GM15510 (cell line): ENCODE data around the gene RBM42.

Experiments
- POLR2A ChIP-seq: IDR thresholded peaks from 3 replicates; pipeline ENCODE4 v1.6.1; 2011; ENCODE audit warnings: borderline replicate concordance; ENCODE audit not compliant: insufficient read length; ENCODE audit errors: extremely low read depth

RBM42 gene

GRCh38 chr19:35643255-35644205 lies 14.7 kb downstream of the RBM42 start:
- peak; percentile 96 for TF ChIP-seq POLR2A

- peak; percentile 40 for TF ChIP-seq POLR2A
These were observed 15.6 kb downstream of the RBM42 start for GRCh38 chr19:35644206-35644986.

GRCh38 chr19:35644987-35645679 lies 16.3 kb downstream of the RBM42 start:
- no peak for TF ChIP-seq POLR2A

GRCh38 chr19:35645680-35646511 lies 17.1 kb downstream of the RBM42 start:
- TF ChIP-seq POLR2A: no peak

GRCh38 chr19:35648017-35648961 lies 19.5 kb downstream of the RBM42 start, which contains the start of gene COX6B1:
COX6B1 (plus strand) TSS chr19:35648323; CDS start chr19:35651244, 2,921 bp downstream.
- peak; percentile 86 for TF ChIP-seq POLR2A

GRCh38 chr19:35650581-35650980 lies 21.7 kb downstream of the RBM42 start:
- no peak for TF ChIP-seq POLR2A

- no peak for TF ChIP-seq POLR2A
These were observed 26.8 kb downstream of the RBM42 start for GRCh38 chr19:35655600-35655999.

- TF ChIP-seq POLR2A: no peak
These were observed 27.9 kb downstream of the RBM42 start for GRCh38 chr19:35656700-35657099.

- TF ChIP-seq POLR2A: no peak
These were observed 29.3 kb downstream of the RBM42 start for GRCh38 chr19:35657904-35658700.

GRCh38 chr19:35661995-35662340 lies 33.1 kb downstream of the RBM42 start:
- no peak for TF ChIP-seq POLR2A

GRCh38 chr19:35663981-35664380 lies 35.1 kb downstream of the RBM42 start:
- TF ChIP-seq POLR2A: no peak

GRCh38 chr19:35665157-35665556 lies 36.3 kb downstream of the RBM42 start:
- TF ChIP-seq POLR2A: no peak
